Hematopoietic multipotent progenitor cell treated with erythropoietin and hydrocortisone succinate and interleukin-3 and kit ligand, for 15 days (in vitro differentiated cells): ENCODE results near the gene CDC6.
"Not testable (repeated sequence)": the region's sequence is repeated elsewhere in the genome, so short reads cannot be mapped to it uniquely, and the experiment has no call there.

Source experiments
- DNase-seq: peaks from one replicate; pipeline ENCODE4 v3.0.0-alpha.2; 2015; ENCODE audit warnings: low spot score

The CDC6 gene

DNA sequence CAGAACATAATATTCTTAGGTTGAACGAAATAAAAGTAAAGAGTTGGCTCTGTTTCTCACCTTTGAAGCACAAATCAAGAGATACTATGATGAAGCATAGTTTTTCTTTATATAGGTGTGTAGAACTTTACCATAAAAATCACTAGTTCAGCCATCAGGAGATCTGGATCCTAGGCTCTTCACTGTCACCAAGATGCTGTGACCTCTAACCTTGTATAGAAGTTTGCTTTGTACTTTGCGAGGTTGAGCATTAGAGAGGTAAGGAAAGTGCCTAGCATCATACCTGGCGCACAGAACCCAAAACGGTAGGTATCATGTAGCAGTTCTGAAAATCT is 553 bp upstream of the CDC6 start:
- no peak for DNase-seq

DNA sequence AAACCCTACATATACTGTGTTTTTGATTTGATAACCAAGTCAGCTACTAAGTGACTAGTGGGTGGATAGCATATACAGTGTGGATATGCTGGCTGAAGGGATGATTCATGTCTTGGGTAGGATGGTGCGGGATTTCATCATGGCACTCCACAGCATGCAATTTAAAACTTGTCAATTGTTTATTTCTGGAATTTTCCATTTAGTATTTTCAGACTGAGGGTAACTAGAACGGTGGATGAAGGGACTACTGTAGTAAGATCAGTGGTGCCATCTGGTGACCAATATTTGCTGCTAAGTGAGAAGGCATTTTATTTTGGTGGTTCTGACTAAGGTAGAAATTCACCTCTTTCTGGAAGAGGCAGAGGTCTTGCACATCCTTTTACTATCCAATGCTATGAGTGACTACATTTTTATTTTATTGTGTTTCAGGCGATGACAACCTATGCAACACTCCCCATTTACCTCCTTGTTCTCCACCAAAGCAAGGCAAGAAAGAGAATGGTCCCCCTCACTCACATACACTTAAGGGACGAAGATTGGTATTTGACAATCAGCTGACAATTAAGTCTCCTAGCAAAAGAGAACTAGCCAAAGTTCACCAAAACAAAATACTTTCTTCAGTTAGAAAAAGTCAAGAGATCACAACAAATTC is 3.1 kb downstream of the CDC6 start:
- peak; percentile 66 for DNase-seq

DNA sequence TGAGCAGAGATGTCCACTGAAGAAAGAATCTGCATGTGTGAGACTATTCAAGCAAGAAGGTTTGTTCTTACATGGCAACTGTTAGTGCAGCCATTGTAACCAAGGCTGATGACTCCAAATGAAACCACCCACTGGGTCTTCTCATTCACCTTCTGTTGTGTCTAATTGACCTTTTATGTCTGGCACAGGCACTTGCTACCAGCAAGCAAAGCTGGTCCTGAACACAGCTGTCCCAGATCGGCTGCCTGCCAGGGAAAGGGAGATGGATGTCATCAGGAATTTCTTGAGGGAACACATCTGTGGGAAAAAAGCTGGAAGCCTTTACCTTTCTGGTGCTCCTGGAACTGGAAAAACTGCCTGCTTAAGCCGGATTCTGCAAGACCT is 3.6 kb downstream of the CDC6 start:
- no peak for DNase-seq

DNA sequence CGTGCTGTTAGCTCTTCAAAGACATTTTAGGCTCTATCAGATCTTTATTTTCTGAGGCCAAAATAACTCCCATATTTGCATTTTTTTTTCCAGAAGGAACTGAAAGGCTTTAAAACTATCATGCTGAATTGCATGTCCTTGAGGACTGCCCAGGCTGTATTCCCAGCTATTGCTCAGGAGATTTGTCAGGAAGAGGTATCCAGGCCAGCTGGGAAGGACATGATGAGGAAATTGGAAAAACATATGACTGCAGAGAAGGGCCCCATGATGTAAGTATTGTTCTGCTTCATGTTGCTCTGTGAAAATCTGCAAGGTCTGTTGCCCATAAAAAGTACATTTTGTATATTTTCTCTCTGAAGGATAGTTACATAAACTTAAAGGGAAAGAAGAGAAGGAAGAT is 5.7 kb downstream of the CDC6 start:
- no peak for DNase-seq

DNA sequence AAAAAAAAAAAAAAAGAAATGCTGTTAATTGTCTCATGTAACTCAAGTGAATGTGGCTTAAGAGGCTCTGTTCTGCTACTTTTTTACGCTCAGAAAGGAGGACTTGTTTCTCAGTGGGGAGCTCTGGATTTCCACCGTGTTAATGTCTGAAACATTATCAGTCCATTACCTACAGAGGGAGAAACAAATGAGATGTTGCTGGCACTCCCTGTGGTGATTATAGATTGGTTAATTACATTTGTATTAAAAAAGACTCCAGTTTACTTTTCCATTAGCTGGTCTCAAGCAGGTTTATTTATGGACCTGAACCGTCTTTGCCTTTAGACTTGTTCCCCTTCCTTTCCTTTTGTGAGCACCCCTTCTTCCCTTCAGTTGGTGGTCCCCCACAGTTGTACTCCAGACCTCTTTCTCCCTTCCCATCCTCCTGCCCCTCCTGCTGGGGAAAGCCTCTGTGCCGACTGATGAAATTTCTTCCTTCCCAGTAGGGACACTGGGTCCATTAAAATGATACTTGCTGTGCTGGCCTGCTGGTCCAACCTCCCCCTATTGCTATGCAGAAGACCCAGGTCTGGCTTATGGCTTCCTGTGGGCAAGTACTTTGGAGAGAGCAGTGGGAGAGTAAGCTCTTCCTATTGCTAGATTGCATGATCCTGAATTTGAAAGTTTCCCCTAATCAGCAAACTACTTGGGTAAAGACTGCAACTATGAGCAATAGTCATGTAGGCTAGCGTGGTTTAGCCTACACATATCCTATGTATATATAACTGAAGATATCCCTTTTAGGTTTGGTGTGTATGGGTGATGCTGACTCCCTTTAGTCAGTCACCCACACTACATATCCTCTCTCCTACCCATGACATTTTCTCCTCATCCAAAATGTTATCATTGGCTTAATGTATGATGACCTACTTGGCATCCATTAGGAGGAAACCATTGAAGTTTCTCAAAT is 8.1 kb downstream of the CDC6 start:
- DNase-seq, result no peak

DNA sequence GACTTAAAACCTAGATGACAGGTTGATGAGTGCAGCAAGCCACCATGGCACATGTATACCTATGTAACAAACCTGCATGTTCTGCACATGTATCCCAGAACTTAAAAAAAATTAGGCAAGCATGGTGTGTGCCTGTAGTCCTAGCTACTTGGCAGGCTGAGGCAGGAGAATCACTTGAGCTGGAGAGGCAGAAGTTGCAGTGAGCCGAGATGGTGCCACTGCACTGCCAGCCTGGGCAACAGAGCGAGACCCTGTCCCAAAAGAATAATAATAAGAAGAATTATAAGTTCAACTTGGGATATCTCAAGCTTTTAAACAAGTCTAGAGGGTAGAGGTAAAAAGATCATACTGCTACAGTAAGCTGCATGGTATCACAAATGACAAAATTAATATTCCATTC is 9.8 kb downstream of the CDC6 start:
- no peak for DNase-seq

DNA sequence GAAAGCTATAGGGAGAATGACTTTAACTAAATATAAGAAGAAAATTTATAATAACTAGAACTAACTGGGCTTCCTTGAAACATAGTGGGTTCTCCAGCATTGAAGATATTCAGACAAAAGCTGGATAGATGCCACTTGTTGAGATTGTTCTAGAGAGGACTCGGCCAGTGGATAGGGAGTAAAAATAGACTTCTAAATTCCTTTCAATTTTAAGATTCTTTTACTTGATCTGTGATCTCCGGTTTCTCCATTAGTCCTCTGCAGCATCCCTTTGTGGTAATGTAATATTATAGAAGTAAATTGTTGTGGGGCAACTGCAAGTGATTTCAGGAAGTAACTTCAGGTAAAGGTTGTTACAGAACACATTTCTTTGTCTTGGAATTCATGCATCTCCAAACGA is 11.0 kb downstream of the CDC6 start:
- no peak for DNase-seq

GRCh38 chr17:40299159-40299757 is 11.6 kb downstream of the CDC6 start:
- not testable (repeated sequence) for DNase-seq

DNA sequence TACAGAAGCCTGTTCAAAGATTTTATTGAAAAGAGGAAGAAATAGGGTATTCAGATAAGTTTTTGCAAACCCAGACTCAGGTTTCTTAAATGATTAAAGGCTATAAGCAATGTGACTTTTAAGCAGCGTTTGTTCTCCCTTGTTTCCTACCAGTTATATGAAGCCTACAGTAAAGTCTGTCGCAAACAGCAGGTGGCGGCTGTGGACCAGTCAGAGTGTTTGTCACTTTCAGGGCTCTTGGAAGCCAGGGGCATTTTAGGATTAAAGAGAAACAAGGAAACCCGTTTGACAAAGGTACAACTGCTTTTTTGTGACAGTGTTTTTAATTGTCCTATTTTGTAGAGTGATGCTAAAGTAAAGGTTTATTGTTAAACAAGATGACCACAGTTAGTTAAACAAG is 13.6 kb downstream of the CDC6 start:
- DNase-seq, result no peak

GRCh38 chr17:40303009-40303657 is 15.5 kb downstream of the CDC6 start:
- DNase-seq, result peak; percentile 72

- no peak for DNase-seq
Observed at GRCh38 chr17:40303708-40304551, 16.3 kb downstream of the CDC6 start.

GRCh38 chr17:40304552-40304863 is 16.8 kb downstream of the CDC6 start:
- DNase-seq, result not testable (repeated sequence)

DNA sequence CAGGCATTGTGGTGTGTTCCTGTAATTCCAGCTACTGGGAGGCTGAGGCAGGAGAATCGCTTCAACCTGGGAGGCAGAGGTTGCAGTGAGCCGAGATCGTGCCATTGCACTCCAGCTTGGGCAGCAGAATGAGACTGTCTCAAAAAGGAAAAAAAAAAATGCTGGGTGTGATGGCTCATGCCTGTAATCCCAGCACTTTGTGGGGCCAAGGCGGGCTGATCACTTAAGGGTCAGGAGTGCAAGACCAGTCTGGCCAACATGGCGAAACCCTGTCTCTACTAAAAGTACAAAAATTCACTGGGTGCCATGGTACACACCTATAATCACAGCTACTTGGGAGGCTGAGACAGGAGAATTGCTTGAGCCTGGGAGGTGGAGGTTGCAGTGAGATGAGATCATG is 17.2 kb downstream of the CDC6 start:
- DNase-seq, result not testable (repeated sequence)

DNA sequence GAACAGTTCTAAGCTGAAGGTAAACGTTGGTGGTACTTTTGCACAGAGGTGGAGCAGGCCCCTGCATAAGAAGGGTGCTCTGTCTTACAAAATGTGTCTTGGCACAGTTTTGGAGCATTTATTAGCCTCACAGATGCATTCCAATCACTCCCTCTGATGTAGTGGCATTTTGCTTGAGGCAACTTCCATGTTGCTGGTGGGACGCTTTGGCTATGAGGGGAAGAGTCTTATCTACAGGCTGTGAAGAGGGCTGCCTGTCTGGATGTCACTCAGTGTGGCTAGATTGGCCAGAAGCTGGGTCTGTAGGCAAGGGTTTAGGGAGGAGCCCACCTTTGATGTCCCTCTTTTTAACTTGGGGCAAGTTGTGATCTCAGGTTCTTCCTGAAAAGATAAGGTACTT is 18.7 kb downstream of the CDC6 start:
- DNase-seq, result no peak

- DNase-seq, result no peak
Observed at GRCh38 chr17:40307001-40307730, 19.5 kb downstream of the CDC6 start.

DNA sequence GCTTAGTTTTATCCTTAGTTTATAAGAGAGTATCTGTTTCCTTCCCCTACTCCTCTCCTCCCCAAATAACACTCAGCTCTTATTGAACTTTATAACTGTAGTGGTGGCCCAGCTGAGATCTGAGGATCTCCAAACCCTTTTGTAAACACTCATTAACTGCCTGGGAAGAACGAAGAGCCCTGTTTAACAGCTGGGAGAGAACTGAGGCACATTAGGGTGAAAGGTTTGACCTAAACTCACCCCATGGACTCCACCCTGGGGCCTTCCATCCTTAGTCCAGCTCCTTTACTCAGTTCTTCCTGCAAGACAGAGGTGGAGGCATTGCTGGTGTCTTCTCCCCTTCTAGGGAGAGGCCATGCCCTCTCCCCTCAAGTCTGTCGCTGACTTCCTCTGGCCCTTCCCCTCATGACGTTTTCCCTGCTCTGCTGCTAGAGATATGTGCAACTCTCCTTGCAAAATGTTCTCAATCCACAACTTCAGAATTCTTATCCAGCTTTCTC is 20.1 kb downstream of the CDC6 start:
- no peak for DNase-seq

GRCh38 chr17:40309031-40309948 is 21.6 kb downstream of the CDC6 start, which contains the start of gene RARA:
Gene RARA, plus strand, starts transcription at chr17:40309180. Its CDS starts 22,039 bp downstream, at chr17:40331219.
- DNase-seq, result no peak

DNA sequence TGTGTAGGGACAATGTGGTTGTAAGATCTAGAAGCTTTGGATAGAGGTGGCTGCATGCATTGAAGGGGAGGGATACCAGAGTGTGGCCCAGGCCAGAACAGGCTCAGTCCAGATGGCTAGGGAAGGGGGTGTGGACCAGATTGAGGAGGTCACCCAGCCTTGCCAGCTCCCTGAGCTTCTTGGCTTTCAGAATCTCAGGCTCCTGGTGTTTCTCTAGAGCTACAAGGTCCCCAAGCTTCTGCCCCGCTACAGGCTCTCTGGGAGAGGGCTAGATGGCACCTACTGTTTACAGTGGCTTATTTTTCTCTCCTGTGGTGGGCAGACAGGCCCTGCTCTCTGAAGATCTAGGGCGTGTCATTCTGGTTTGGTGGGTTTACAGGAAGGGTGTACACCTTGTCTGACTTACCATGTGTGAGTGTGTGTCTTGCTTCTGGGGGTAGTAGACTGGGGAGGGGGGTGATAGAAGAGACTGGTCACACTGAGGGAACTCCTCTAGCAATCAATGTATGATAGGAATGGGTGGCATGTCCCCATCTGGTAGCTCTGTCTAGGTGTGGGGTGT is 22.4 kb downstream of the CDC6 start:
- DNase-seq, result no peak

DNA sequence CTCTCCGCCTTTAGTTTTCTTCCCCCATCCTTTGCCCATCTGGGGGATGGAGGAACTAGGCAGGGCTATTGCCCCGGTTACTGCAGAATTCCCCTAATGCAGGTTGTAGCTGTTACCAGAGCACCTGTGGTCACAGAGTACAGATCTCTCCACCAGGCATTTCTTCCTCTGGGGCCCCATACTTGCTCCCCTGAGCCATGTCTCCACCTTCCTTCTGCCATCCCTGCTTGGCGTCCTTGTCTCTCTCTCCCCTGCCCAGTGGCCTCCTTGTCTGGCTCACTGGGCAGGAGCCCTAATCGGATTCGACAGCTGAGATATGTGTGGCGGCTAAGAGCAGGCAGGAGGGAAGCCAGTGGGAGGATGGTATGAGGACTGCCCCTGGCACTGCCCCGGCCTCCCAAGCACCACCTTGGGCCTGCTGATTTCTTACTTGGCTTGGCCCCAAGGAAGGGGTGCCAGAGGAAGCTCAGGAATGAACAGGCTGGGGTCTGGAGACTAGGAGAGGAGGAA is 23.3 kb downstream of the CDC6 start:
- DNase-seq, result no peak
